SK-N-MC (cell line): ENCODE measurements around the gene GSTT2B.
"Not testable (repeated sequence)": the region's sequence is repeated elsewhere in the genome, so short reads cannot be mapped to it uniquely, and the experiment has no call there.

ENCODE experiments used
- DNase-seq: peaks from one replicate; pipeline ENCODE4 v3.0.0-alpha.2; 2011; ENCODE audit warnings: low read depth, low spot score
- H3K27ac ChIP-seq: fragments of 200-600 bp; sonication (generic); 2 replicates; pipeline ENCODE4 v1.5.1; 2016; ENCODE audit warnings: mixed run types
- H3K36me3 ChIP-seq: fragments of 200-600 bp; sonication (generic); 2 replicates; pipeline ENCODE4 v1.6.1; 2017; ENCODE audit warnings: antibody characterized with exemption, low read length, mixed read lengths; ENCODE audit not compliant: insufficient read depth
- H3K4me3 ChIP-seq: fragments of 200-600 bp; sonication (generic); 2 replicates; pipeline ENCODE4 v1.5.1; 2016
- H3K9ac ChIP-seq: fragments of 200-600 bp; sonication (generic); 2 replicates; pipeline ENCODE4 v1.8.0; 2017; ENCODE audit warnings: mixed run types, mixed read lengths; ENCODE audit not compliant: insufficient read length
- H3K9me3 ChIP-seq: fragments of 200-600 bp; sonication (generic); 2 replicates; pipeline ENCODE4 v1.6.1; 2017; ENCODE audit warnings: low read depth, mild to moderate bottlenecking, antibody characterized with exemption, low read length, moderate library complexity, mixed read lengths
- EZH2 ChIP-seq: fragments of 200-600 bp; sonication (generic); IDR thresholded peaks from one replicate; pipeline ENCODE4 v1.6.1; 2017; ENCODE audit warnings: antibody characterized with exemption
- FOXP2 ChIP-seq: optimal IDR thresholded peaks from 2 replicates; pipeline ENCODE3; 2011; ENCODE audit warnings: mild to moderate bottlenecking, moderate library complexity; ENCODE audit not compliant: insufficient read depth; ENCODE audit errors: extremely low read length, control extremely low read depth
- POLR2AphosphoS5 ChIP-seq: IDR thresholded peaks from 2 replicates; pipeline ENCODE4 v1.6.1; 2012; ENCODE audit warnings: mild to moderate bottlenecking, low read depth, low read length, borderline replicate concordance

GSTT2B gene

DNA sequence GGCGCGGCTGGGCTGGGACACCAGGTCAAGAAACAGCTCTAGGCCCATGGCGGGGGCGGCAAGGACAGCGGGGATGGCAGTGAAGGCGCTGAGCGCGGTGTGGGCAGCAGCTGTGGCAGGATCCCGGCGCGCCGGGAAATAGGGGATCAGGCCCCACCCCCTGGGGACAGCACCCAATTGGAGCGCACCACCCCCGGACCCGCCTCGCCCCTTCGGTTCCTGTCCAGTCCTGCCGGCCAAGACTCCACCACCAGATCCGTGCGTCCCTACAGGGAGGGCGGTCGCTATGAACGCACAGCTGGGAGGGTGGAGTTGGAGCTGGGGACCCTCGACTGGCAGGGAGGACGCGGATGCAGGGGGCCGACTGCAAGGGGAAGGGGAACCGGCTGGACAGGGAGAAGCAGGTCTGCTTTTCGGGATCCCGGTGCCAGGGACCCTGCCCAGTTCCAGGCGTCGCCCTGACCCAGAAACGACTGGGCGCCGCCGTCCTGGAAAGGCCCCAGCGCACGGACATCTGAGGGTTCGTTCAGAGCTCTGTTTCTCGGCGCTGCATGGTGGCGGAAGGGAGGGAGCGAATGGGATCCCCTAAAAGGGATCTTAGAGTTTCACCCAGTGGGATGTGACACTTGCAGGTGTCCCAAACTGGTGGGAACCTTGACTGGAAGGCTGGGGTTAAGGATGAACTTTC, at the start of gene GSTT2B:
TSS of gene GSTT2B (minus strand) at position 112 of the 688 bp plus-strand sequence. CDS start at position 48, 64 bp downstream.
- H3K9me3 ChIP-seq, H3K9ac ChIP-seq, H3K27ac ChIP-seq, H3K4me3 ChIP-seq, DNase-seq, H3K36me3 ChIP-seq: not testable (repeated sequence)

DNA sequence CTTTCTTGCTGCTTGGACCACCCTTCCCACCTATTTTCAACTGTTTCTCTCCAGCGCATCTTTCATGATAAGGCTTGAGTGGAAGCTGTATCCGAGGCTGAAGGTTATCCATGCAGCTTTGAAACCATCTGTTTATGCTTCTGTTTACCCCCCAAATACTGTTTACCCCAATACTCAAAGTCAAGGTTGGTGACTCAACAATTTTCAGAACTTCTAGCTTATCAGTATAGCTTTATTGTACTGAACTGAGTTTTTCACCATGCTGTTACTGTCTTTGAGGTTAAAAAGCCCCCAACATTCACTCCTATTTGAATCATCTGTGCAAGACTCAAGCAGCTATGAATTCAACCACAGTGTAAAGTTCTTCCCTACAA, 49.0 kb upstream of the GSTT2B start:
- Histone ChIP-seq H3K9ac (no peak overlapping the region), H3K36me3 (no peaks in the 10 kb centered on the region)
- TF ChIP-seq POLR2AphosphoS5 (no peak), EZH2 (no peak), FOXP2 (no peak)

DNA sequence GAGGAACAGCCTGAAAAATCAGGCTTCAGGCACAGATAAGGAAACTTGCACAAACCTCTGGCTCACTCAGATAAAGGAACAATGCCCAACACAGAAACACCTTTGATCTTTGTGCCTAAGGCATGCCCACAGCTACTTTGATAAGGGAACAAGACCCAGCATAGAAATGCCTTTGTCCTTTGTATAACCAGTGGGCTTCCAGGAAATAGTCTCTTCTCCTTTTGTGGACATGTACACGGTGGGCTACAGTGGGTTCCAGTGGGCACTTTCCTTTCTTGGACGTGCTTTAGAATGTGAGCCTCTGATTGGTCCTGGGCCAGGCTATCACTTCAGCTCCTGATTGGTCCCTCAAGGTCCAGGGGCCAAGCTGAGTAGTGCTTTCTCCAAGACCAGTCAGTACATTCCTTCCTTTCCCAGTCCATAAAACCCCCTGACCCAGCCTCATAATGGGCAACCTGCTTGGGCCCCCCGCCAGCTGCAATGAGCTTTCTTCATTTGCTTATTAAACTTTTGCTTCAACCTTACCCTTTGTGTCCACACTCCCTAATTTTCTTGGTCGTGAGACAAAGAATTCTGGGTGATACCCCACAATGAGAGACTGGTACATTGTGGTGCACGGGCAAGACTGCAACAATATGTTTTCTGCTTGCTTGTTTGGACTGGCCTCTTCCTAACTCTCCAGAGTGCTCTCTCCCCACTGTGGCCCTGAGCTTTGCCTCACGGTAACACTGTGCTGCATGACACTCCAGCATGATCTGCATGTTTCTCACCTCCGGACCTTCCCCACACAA, 48.4 kb upstream of the GSTT2B start:
- Histone ChIP-seq H3K9me3 (no peaks in the 10 kb centered on the region), H3K9ac (no peak overlapping the region), H3K4me3 (no peak overlapping the region), H3K36me3 (no peaks in the 10 kb centered on the region), H3K27ac (no peak overlapping the region)
- TF ChIP-seq FOXP2 (no peak), EZH2 (no peak), POLR2AphosphoS5 (no peak)
- no peak for DNase-seq

More for the DNA sequence above, 49.0 kb upstream of the GSTT2B start:
- no peak overlapping the region for H3K4me3 ChIP-seq
- no peaks in the 10 kb centered on the region for H3K9me3 ChIP-seq
- H3K27ac ChIP-seq: no peak overlapping the region
- no peak for DNase-seq

GRCh38 chr22:24008381-24009226, 47.6 kb upstream of the GSTT2B start:
- Histone ChIP-seq H3K9me3 (no peaks in the 10 kb centered on the region), H3K36me3 (no peaks in the 10 kb centered on the region), H3K27ac (no peak overlapping the region), H3K4me3 (no peak overlapping the region), H3K9ac (no peak overlapping the region)
- no peak for DNase-seq
- TF ChIP-seq EZH2 (no peak), POLR2AphosphoS5 (no peak), FOXP2 (no peak)

DNA sequence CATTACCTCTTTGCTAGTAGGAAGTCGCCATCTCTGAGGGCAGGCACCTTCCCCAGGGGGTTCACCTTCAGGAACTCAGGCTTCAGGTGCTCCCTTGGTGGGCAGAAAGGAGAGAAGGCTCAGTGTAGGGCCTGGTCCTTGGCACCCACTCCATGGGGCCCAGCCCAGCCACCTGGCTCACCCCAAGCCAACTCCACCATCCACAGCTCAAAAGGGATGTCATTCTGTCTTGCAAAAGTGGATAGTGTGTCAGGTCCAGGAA, 47.0 kb upstream of the GSTT2B start:
- H3K36me3 ChIP-seq: no peaks in the 10 kb centered on the region
- TF ChIP-seq EZH2: no peak
- TF ChIP-seq POLR2AphosphoS5: no peak
- no peak for TF ChIP-seq FOXP2
- no peak for DNase-seq

GRCh38 chr22:24007253-24008021, 46.4 kb upstream of the GSTT2B start:
- no peak overlapping the region for H3K9ac ChIP-seq
- no peak for DNase-seq
- TF ChIP-seq POLR2AphosphoS5 (no peak), FOXP2 (no peak), EZH2 (no peak)
- H3K4me3 ChIP-seq: no peak overlapping the region
- H3K9me3 ChIP-seq: no peaks in the 10 kb centered on the region
- no peaks in the 10 kb centered on the region for H3K36me3 ChIP-seq
- no peak overlapping the region for H3K27ac ChIP-seq

More for the DNA sequence above, 47.0 kb upstream of the GSTT2B start:
- Histone ChIP-seq H3K9ac (no peak overlapping the region), H3K9me3 (no peaks in the 10 kb centered on the region), H3K4me3 (no peak overlapping the region), H3K27ac (no peak overlapping the region)

DNA sequence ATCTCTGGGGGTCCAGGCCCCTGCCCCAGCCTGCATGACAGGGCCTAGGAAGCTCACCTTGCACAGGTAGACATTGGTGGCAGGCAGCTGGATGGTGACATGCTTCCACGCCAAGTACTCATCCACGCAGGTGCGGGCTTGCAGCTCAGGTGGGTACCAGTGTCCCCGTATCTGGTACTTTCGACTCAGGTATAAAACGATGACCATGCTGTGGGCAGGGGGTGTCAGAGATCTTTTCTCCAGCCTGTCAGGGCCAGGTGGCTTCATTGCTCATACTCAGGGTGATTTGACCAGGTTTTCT, 45.9 kb upstream of the GSTT2B start:
- Histone ChIP-seq H3K9ac (no peak overlapping the region), H3K4me3 (no peak overlapping the region), H3K27ac (no peak overlapping the region), H3K9me3 (no peaks in the 10 kb centered on the region), H3K36me3 (no peaks in the 10 kb centered on the region)
- TF ChIP-seq EZH2 (no peak), FOXP2 (no peak), POLR2AphosphoS5 (no peak)
- no peak for DNase-seq

DNA sequence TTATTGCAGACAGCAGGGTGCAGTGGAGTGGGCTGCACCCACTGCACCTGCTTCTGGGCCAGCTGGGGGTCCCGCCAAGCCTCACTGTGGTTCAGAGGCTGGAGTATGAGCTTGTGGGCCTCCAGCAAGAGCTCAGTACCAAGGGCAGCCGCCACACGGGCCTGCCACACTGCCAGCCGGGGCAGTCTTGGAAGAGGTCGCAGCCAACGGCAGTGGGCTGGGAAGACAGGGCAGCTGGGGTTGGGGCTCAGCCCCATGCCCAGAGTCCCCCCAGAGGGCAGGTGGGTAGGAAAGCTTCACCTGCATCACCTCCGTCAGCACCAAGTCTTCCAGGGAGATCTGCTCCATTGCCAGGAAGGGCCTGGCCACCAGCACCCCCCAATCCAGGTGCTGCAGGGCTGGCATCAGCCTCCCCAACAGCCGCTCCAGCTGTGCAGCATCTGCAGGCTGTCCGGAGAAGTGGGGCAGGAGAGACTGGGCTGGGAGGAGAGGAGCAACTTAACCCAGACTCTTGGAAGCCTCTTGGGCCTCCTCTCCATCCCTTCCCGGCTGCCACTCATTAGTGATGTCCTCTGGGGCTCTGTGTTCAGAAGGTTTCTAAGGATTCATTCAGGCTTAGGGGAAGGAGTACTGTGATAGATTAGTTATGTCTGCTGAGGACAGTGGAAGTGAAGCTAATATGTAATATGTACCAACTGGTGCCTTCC, 45.4 kb upstream of the GSTT2B start:
- DNase-seq: no peak
- TF ChIP-seq EZH2 (no peak), FOXP2 (no peak), POLR2AphosphoS5 (no peak)
- Histone ChIP-seq H3K4me3 (no peak overlapping the region), H3K9ac (no peak overlapping the region), H3K27ac (no peak overlapping the region), H3K36me3 (no peaks in the 10 kb centered on the region), H3K9me3 (no peaks in the 10 kb centered on the region)
